ENCODE measurements around the gene JPH3.

JPH3 gene

DNA sequence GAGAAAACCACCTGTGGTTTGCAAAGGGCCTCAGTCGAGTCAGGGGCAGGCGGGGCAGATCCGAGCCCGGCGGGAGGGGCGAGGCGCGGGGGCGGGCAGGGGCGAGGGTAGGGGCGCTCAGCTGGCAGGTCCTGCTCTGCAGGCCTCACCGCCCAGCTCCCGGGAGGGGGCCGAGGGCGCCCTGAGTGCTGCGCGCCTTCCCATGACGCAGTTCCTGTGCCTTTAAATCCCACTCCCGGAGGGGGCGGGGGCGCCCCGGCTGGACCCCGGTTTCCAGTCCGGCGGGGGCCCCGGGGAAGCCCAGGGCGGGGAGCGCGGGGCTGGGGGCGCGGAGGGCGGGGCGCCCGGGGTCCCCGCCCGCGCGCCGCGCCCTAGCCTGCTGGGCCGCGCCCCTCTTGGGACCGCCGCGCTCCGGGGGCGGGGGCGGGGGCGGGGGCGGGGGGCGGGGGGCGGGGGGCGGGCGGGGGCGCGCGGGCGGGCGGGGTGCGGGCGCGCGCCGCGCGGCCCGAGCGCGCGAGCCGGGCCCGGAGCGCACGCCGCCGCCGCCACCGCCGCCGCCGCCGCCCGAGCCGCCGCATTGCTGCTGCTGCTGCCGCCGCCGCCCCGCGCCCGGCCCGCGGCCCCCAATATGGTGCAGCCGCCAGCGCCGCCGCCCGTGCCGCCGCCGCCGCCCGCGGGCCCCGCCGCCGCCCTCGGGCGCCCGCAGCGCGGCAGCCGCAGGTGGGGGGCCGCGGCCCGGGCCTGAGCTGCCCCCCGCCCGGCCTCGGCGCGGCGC is at the start of gene JPH3:
JPH3 (plus strand) TSS at position 508 of the 775 bp plus-strand sequence. CDS start 639 bp downstream, outside the sequence.
- DNase-seq: no peak

DNA sequence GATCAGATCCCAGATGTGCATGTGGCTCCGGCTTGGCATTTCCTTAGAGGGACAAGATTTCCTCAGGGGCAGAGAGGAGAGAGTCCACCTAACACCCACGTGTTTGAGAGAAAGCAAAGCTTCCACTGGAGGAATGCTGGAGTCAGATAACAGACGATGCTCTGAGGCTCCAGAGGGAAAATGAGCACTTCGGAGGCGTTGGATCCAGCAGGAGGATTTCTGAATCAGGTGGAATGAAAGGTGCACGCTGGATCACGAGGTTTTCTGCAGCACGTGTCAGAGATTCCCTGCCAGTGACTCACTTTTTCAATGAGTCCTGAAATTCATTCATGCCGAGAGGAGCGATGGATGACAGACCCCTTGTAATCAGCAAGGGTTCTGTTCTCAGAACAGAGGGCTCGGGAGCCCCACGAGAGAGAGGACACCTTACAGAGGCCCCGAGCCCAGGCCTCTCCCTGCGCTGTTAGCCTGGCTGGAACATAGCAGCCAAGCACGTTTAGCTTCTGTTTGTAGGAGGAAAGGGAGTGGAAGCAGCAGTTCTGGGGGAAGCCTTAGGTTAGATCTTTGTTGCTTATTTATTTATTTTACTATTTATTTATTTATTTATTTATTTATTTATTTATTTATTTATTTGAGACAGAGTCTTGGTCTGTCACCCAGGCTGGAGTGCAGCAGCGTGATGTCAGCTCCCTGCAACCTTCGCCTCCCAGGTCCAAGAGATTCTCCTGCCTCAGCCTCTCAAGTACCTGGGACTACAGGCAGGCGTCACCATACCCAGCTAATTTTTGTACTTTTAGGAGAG is 49.3 kb upstream of the JPH3 start:
- no peak for DNase-seq

DNA sequence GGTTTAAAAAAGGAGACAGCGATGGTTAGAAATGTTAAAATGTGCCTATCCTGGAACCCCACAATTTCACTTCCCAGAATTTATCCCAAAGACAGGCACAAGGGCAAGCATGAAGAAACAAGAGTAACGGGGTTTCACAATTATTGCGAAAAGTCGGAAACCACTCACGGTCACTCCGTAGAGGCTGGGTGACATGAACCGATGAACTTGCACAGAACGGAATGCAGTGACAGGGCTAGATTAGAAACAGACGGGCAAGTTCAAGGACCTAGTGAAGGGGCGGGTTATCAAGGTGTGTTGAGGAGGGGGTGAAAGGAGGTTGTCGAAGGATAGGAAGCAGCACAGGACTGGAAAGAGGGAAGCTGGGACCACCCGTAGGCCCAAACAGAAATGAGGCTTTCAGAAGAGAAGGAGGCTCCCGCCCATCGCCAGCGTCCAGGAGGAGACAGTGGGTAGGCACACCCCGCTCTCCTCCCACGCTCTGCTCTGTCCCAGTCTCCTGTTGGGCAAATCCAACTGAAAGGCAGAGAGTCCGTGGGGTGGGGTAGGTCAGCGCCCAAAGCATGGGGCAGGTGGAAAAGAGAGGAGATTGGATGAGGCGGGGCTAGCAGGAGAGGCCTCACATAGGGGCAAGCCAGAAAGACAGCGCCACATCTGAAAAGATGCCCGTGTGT is 47.4 kb upstream of the JPH3 start:
- DNase-seq: no peak

DNA sequence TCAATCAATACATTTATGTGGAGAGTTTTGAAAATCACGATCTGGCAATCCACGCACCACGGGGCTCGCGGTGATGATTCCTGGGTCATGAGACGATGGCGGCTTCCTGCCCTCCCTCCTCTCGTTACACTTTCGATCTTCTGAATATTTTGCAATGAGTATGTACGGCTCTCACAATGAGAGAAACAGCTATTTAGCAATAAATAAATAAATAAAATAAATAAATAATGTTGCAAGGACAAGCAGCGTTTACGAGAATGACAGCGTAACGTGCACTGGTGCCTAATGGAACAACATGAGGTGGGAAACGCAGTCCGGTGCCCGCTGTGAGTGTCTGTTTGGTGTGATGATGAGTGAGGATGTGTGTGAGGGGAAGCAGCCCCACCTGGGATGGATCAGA is 46.7 kb upstream of the JPH3 start:
- no peak for DNase-seq

DNA sequence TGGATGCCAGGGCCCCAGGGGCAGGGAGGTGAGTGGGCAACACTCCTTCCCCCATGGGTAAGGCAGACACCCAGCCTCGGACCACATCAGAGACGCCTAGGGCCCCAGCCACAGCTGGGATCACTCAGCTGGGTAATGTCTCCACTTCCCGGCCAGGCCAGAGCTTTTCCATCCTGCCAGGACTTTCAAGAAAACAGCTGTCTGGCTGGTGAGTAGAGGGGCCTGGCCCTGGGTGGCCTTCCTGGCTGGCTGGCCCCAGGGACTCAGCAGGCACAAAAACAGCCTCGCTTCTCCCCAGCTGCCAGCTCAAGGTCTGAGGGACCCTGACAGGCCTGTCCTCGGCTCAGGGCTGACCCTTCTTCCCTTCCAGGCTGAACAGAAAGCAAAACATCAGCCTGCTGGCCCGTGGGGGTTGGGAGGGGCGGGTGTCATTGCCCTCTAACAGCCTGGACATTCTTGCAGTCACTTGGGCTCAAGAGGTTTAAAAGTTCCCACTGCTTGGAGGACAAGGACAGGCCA is 45.3 kb upstream of the JPH3 start:
- no peak for DNase-seq

DNA sequence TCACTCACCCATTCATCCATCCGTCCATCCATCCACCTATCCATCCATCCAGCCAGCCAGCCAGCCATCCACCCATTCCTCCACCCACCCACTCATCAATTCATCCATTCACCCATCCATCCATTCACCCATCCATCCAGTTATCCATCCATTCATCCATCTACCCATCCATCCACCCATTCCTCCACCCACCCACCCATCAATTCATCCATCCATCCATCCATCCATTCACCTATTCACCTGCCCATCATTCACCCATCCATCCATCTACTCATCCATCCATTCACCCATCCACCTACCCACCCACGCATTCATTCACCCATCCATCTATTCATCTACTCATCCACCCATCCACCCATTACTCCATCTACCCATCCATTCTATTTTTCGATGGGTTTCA is 43.6 kb upstream of the JPH3 start:
- no peak for DNase-seq

DNA sequence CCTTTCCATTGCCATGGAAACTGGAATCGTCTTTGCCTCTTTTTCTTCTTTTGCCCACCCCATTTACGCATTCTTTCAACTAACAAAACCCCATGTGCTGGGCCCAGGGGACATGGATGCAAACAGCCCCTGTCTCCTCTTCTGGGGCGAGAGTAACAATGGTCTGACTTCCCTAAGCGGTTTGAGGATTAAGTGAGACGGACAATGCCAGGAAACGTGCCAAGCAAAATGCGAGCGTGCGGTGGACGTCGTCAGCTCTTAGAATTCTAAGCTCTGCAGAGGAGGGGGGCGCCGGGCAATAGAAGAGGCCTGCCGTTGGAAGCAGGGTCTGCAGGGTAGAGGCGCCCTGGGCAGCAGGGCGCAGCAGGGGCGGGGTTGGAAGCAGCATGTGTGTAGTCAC is 42.4 kb upstream of the JPH3 start:
- DNase-seq: no peak

DNA sequence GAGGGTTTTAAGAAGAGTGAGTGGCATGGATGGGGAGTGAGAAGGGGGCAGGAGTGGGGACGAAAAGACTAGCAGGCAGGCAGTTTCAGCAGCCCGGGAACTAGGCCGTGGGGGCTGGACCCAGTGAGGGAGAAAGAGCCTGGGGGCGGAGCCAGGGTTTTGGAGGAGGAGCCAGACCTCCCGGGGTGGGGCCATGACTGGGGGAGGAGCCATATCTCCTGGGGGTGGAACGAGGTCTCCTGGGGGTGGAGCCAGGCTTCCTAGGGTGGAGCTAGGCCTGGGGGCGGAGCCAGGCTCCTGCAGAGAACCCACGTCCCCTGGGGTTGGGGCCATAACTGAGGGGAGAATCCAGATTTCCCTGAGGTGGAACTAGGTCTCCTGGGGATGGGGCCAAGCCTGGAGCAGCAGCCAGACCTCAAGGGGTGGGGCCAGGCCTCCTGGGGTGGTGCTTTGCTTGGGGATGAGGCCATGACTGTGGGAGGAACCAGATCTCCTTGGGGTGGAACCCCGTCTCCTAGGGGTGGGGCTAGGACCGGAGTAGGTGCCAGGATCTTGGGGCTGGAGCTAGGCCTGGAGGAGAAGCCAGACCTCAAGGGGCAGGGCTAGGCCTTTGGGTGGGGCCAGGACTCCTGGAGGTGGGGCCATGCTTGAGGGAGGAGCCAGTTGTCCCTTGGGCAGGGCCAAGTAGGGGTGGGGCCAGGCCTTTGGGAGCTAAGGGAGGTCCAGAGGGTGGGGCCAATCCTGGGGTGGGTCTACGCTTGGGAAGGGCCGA is 41.7 kb upstream of the JPH3 start:
- DNase-seq: no peak

DNA sequence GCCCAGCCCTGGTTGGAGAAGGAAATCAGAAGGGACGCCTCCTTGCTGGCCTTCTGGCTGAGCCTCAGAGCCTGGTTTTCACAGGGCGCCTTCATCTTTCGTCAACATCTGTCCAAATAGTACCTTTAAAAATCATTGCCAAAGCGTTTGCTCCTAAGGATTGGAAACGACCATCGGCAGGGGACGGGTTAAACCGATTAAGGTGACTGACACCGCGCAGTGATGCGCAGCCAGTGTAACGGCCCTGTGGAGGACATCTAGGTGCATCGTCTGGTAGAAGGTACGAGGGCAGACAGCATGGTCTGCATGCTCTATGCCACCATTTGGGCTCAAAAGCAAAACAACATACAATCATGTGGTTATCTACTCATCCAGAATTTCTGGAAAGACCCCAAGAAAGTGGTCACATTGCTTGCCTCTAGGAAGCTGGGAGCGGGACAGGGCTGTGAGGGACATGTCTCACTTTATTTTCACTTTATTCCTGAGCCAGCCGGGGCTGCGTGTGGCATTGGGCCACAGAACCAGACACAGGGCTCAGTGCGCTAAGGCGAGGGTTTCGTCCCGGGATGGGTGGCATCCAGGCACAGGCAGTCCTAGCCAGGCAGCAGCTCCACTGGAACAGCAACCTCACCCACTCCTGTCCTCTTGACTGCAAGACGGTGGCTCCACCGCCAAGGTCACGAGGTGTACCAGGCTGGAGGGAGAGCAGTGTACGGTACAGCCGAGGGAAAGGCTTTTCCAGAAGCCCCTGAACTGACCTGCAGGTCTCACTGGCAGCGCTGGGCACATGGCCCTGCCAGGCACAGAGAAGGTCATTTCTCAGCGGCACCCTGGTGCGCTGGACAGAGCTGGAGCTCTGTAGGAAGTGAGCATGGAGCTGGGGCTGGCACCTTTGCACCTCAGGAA is 40.9 kb upstream of the JPH3 start:
- DNase-seq: no peak

DNA sequence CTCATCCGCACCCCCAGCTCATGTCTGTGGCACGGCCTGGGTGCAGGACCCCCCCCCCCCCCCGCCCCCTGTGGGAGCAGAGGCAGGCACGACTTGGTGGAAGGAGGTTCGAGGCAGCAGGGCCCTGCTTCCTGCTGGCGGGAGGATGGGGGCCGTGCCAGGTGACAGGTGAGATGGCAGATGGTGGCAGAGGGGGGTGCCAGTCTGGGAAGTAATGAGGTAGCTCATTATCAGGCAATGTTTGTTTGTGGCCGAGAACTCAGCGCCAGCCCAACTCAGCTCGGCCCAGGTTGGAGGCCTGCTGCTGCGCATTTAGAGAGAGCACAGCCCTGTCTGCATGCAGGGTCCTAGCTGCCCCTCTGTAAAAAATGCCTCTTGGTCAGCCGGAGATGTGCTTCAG is 40.1 kb upstream of the JPH3 start:
- DNase-seq: no peak

DNA sequence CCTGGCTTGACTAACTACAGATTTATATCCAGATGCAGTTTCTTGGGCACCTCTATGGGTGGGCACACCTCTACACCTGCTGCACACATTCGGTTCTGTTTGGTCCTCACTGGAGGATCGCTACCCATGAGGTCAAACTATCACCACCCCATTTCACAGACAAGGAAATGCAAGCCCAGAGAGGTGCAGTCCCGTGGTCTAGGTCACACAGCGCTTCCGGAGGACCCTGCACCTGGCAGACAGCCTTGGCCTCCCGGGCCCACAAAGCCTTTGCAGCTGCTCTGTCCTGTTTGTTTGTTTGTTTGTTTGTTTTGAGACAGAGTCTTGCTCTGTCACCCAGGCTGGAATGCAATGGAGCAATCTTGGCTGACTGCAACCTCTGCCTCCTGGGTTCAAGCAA is 39.3 kb upstream of the JPH3 start:
- no peak for DNase-seq

DNA sequence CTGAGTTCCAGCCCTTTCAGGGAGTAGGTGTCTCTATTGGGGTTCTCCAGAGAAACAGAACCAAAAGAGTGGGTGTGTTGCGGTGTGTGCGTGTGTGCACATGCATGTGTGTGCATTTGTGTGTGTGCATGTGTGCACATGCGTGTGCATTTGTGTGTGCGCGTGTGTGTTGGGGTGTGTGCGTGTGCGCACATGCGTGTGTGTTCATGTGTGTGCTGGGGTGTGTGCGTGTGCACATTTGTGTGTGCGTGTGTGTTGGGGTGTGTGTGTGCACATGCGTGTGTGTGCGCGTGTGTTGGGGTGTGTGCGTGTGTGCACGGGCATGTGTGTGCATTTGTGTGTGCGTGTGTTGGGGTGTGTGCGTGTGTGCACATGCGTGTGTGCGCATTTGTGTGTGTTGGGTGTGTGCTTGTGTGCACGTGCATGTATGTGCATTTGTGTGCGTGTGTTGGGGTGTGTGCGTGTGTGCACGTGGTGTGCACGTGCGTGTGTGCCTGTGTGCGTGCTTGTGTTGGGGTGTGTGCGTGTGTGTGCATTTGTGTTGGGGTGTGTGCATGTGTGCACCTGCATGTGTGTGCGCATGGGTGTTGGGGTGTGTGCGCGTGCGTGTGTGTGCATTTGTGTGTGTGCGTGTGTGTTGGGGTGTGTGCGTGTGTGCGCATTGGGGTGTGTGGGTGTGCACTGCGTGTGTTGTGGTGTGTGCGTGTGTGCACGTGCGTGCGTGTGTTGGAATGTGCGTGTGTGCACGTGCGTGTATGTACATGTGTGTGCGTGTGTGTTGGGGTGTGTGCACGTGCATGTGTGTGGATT is 38.4 kb upstream of the JPH3 start:
- no peak for DNase-seq

DNA sequence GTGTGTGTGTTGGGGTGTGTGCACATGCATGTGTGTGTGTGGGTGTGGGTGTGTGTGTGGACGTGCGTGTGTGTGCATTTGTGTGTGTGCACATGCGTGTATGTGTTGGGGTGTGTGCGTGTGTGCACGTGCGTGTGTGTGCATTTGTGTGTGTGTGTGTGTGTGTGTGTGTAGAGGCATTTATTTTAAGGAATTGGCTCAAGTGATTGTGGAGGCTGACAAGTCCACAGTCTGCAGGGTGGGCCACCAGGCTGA is 37.9 kb upstream of the JPH3 start:
- DNase-seq: no peak

DNA sequence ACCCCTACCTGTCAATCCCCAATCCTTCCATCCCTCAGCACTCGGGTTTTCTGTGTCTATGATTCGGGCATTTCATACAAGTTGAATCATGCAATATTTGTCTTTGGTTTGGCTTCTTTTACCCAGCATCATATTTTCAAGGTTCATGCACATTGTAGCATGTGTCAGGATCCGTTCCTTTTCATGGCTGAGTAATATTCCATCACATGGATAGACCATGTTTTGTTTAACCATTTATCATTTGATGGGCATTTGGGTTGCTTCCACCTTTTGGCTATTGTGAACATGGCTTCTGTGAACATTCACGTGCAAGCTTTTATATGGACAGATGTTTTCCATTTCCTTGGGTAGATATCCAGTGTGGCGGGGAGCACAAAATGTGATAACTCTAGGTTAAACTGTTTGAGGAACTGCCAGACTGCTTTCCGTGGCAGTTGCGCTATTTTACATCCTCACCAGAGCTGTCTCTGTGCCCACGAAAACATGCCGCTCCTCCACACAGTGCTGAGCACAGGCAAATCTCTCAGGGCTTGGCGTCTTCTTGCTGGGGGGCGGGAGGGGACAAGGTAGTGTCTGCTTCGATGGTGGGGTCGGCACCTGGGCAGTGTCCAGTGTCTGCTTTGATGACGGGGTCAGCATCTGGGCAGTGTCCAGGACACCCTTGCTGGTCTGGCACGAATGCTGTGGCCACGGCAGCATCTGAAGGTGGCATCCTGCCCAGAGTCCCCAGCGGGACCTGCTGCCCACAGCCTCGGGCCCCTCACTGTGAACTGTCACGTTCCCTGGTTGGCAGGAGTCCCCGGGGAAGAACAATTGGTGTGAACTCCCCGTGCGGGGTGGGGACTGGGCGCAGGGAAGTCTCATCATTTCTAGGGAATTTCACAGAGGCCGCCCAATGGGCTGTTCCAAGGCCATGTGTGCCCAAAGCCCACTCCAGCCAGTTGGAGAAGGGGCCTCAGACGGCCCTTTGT is 32.4 kb upstream of the JPH3 start:
- DNase-seq: no peak

DNA sequence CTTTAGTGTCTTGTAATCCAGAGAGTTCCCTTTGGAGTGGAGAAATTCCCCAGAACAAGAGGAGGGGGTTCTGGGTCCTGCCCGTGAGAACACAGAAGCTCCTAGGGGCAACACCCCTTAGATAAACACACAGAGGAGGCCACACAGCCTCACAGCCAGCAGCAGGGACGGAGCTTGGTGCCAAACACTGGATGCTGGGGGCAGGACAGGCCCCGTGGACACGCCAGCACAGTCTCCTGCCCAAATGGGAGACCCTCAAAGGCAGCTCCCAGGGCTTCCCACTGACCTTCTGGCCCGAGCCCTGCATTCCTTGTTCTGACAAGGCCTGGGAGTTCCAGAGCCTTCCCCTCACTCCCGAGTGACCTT is 31.8 kb upstream of the JPH3 start:
- no peak for DNase-seq

DNA sequence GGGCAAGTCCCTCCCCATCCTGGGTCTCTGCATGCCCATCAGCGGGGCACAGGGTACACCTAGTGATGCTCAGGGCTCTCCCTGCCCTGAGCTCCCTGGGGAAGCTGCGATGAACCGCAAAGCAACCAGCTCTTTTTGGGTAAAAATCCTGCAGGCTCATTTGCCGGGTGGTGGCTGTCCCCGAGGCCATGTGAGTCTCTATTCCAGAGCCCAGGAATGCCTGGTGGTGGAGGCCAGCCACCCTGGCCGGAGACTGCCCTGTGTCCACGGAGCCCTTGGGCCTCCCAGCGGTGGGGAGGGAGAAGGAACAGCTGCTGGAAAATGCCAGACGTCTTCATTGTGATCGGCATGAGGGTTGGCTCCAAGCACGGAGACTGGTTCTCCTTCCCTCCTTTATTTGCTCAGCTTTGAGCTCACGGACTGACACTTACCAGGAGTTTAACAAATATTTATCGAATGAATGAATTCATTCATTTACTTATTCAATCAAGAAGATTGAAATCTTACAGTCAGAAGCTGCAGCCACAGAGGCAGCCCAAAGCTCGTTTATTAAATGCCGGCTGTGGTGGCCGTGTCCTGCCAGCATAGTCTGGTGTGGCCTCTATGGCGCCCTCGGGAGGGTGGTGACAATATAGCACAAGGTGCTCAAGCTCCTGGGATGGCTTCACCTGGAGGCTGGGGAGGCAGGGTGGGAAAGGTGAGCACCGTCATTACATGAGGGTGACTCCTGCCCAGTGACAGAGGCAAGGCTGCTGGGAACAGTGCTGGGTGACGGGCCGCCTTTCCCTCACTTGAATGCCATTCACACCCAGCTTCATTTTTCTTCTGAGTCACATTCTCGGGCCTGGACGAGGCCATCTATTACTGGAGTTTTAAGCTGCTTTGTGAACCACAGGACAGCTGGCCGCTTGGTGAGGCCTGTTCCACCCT is 31.1 kb upstream of the JPH3 start:
- DNase-seq: no peak

DNA sequence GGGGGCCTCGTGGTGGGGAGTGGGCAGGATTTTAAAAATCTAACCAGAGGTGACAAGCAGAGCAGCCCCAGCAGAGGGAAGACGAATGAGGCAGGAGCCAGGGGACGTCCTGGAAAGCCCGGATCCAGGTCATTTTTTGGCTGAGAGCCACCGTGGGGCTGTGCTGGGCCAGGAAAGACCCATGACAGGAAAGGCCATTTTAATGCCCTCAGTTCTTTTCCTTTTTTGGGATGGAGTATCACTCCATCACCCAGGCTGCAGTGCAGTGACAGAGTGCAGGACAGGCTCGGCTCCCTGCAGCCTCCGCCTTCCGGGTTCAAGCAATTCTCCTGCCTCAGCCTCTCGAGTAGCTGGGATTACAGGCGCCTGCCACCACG is 30.5 kb upstream of the JPH3 start:
- DNase-seq: no peak

DNA sequence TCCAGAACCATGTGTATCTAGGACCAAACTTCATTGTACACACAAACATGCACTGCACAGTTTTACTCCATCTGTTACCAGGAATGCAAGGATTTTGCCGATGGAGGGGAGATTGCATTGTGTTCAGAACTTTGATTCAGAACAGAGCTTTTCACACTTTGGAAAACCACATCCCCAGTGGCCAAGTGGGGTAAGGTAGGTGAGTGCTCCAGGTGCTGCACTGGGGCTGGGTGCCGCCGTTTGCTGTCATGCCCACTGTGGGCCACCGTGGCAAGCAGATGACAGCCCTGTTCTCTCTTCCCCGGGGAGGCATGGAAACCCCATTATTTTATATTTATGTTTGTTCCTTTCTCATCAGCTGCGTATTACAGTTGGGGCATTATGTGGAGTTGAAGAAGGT is 29.3 kb upstream of the JPH3 start:
- DNase-seq: no peak

Measured in GF-D8 (cell line).